Measurements from ENCODE around the gene BMI1.

BMI1 gene

GRCh38 chr10:22320591-22321155 is at the start of gene BMI1:
Gene BMI1 (plus strand): TSS chr10:22321099. CDS start chr10:22326450, 5,351 bp downstream.
- peak within 1 kb of the TSS; percentile 71 for H3K4me3 ChIP-seq (ENCODE audit: low read length)
- DNase-seq (ENCODE audit: low read depth), result peak; percentile 75
- TF ChIP-seq, protein P1, sequence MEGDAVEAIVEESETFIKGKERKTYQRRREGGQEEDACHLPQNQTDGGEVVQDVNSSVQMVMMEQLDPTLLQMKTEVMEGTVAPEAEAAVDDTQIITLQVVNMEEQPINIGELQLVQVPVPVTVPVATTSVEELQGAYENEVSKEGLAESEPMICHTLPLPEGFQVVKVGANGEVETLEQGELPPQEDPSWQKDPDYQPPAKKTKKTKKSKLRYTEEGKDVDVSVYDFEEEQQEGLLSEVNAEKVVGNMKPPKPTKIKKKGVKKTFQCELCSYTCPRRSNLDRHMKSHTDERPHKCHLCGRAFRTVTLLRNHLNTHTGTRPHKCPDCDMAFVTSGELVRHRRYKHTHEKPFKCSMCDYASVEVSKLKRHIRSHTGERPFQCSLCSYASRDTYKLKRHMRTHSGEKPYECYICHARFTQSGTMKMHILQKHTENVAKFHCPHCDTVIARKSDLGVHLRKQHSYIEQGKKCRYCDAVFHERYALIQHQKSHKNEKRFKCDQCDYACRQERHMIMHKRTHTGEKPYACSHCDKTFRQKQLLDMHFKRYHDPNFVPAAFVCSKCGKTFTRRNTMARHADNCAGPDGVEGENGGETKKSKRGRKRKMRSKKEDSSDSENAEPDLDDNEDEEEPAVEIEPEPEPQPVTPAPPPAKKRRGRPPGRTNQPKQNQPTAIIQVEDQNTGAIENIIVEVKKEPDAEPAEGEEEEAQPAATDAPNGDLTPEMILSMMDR (conservative IDR thresholded peaks at IDR 0.05; ENCODE audit: low read length), result no peak

GRCh38 chr10:22271786-22272185 is 49.1 kb upstream of the BMI1 start:
- TF ChIP-seq, protein P1 (conservative IDR thresholded peaks at IDR 0.05; ENCODE audit: low read length), result no peak
- H3K4me3 ChIP-seq (ENCODE audit: low read length), result no peak overlapping the region
- no peak for DNase-seq (ENCODE audit: low read depth)

GRCh38 chr10:22278441-22278782 is 42.5 kb upstream of the BMI1 start:
- no peak overlapping the region for H3K4me3 ChIP-seq (ENCODE audit: low read length)

GRCh38 chr10:22280078-22280477 is 40.8 kb upstream of the BMI1 start:
- TF ChIP-seq, protein P1 (conservative IDR thresholded peaks at IDR 0.05; ENCODE audit: low read length), result no peak
- no peak overlapping the region for H3K4me3 ChIP-seq (ENCODE audit: low read length)
- DNase-seq (ENCODE audit: low read depth), result no peak

More at GRCh38 chr10:22278441-22278782, 42.5 kb upstream of the BMI1 start:
- TF ChIP-seq, protein P1 (conservative IDR thresholded peaks at IDR 0.05; ENCODE audit: low read length), result no peak
- no peak for DNase-seq (ENCODE audit: low read depth)

DNA sequence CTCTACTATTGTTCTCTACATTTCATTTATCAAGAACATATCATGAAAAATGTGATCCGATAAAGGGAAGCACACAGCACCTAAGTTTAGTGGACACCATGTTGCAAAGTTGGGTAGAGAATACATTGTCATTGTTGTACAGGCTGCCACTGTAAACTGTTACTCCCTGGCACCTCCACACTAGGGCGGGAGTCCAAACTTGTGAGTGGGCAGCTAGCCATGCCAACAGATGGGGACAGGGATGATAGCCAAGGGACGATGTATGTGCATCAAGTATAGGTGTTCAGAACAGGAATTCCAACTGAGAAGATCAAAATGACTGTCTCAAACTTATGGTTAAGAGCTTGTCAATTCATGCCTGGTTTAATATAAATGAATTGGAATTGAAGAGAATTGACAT is 35.8 kb upstream of the BMI1 start:
- H3K4me3 ChIP-seq (ENCODE audit: low read length), result no peak overlapping the region
- DNase-seq (ENCODE audit: low read depth), result no peak

GRCh38 chr10:22293747-22294404 is 27.0 kb upstream of the BMI1 start:
- no peak overlapping the region for H3K4me3 ChIP-seq (ENCODE audit: low read length)
- DNase-seq (ENCODE audit: low read depth), result no peak
- TF ChIP-seq, protein P1 (conservative IDR thresholded peaks at IDR 0.05; ENCODE audit: low read length), result no peak

More for the DNA sequence above, 35.8 kb upstream of the BMI1 start:
- TF ChIP-seq, protein P1 (conservative IDR thresholded peaks at IDR 0.05; ENCODE audit: low read length), result no peak

- DNase-seq (ENCODE audit: low read depth), result no peak
- TF ChIP-seq, protein P1 (conservative IDR thresholded peaks at IDR 0.05; ENCODE audit: low read length), result no peak
- no peak overlapping the region for H3K4me3 ChIP-seq (ENCODE audit: low read length)
Measured at GRCh38 chr10:22294694-22295093, 26.2 kb upstream of the BMI1 start.
